A549 (cell line): ENCODE measurements around the gene SUPT4H1. TPM values are rescaled to one million over a fixed set of nuclear protein-coding genes. Genes with fewer than 3 reads are reported as not detected.

Experiments used
- ATAC-seq, 2 experiments: fragments of 200-7000 bp in 1 of 2; fragments of >200 bp in 1 of 2; cut with Nextera tagmentation in 1 of 2; cut with Tn5 transposase in 1 of 2; 3 replicates each; pipeline versions ENCODE4 v1.8.0 to v1.9.1; 2018 to 2020; ENCODE audit warnings: mild to moderate bottlenecking in 1 of 2, moderate library complexity in 1 of 2
- CTCF ChIA-PET: fragments of 300-600 bp; sonication (Branson Sonifier 250); formaldehyde crosslinking; extraction: SDS; loops from one replicate; lab custom pipeline; 2021; ENCODE audit warnings: antibody characterized with exemption, inconsistent platforms; lab: Yijun Ruan, JAX
- POLR2A ChIA-PET: fragments of 350-600 bp; formaldehyde crosslinking; extraction: SDS; loops from one replicate; lab custom pipeline; 2021; ENCODE audit warnings: antibody characterized with exemption, inconsistent platforms; lab: Yijun Ruan, JAX
- DNase-seq, 2 experiments: peaks; one replicate each; pipeline versions ENCODE4 v3.0.0 to v3.0.0-alpha.2; 2011 to 2016; ENCODE audit warnings: low read depth in 1 of 2, low spot score in 1 of 2
- FAIRE-seq: peaks from 2 replicates; lab custom pipeline; 2011; peaks lifted over from hg19 to GRCh38; lab: Jason Lieb, UNC
- H3K27ac ChIP-seq, 2 experiments: fragments of >200 bp; sonication (Bioruptor Twin); formaldehyde crosslinking; 3 replicates each; pipeline ENCODE4 v1.5.1; 2016 to 2017
- H3K4me1 ChIP-seq: fragments of >200 bp; sonication (Bioruptor Twin); formaldehyde crosslinking; 3 replicates; pipeline ENCODE4 v1.6.1; 2016
- H3K4me2 ChIP-seq: fragments of >200 bp; sonication (Bioruptor Twin); formaldehyde crosslinking; 3 replicates; pipeline ENCODE4 v1.6.1; 2016
- H3K4me3 ChIP-seq: fragments of >200 bp; sonication (Bioruptor Twin); formaldehyde crosslinking; 3 replicates; pipeline ENCODE4 v1.5.1; 2016
- H3K9me3 ChIP-seq: fragments of >200 bp; sonication (Bioruptor Twin); formaldehyde crosslinking; 3 replicates; pipeline ENCODE4 v1.6.1; 2016
- BHLHE40 ChIP-seq: IDR thresholded peaks from 2 replicates; pipeline ENCODE4 v1.6.1; 2012; ENCODE audit warnings: low read depth, low read length, inconsistent platforms
- CBX8 ChIP-seq: fragments of 200-600 bp; sonication (generic); IDR thresholded peaks from 2 replicates; pipeline ENCODE4 v1.6.1; 2016
- CHD2 ChIP-seq: fragments of 150-350 bp; IDR thresholded peaks from 2 replicates; pipeline ENCODE4 v1.6.1; 2014; ENCODE audit warnings: low read length; ENCODE audit not compliant: partially characterized antibody
- EP300 ChIP-seq, 2 experiments: fragments of >200 bp; sonication (Bioruptor Twin); formaldehyde crosslinking; IDR thresholded peaks; 2 replicates in 1 of 2; 3 replicates in 1 of 2; pipeline ENCODE4 v1.6.1; 2016 to 2017
- ESRRA ChIP-seq: fragments of 150-350 bp; IDR thresholded peaks from 2 replicates; pipeline ENCODE4 v1.6.1; 2014; ENCODE audit warnings: mild to moderate bottlenecking, low read length, borderline replicate concordance
- FOSB ChIP-seq: fragments of 250-450 bp; sonication (Bioruptor Pico); IDR thresholded peaks from 2 replicates; pipeline ENCODE4 v1.5.0; 2020; ENCODE audit warnings: mild to moderate bottlenecking, moderate library complexity
- FOSL2 ChIP-seq, 2 experiments: fragments of 450-650 bp in 1 of 2; fragments of >200 bp in 1 of 2; sonication (Bioruptor Twin) in 1 of 2; formaldehyde crosslinking; IDR thresholded peaks; 2 replicates each; pipeline versions ENCODE4 v1.5.0 to v1.6.1; 2016 to 2020; ENCODE audit warnings: mild to moderate bottlenecking in 1 of 2, moderate library complexity in 1 of 2
- GATA3 ChIP-seq: IDR thresholded peaks from 2 replicates; pipeline ENCODE4 v1.6.1; 2012; ENCODE audit warnings: borderline replicate concordance
- HOXB5 ChIP-seq: fragments of 250-450 bp; sonication (Bioruptor Pico); IDR thresholded peaks from 2 replicates; pipeline ENCODE4 v1.5.0; 2020; ENCODE audit warnings: mild to moderate bottlenecking, moderate library complexity
- JUN ChIP-seq, 2 experiments: fragments of >200 bp; sonication (Bioruptor Twin); formaldehyde crosslinking; IDR thresholded peaks; 2 replicates in 1 of 2; 3 replicates in 1 of 2; pipeline ENCODE4 v1.6.1; 2016 to 2017
- KDM1A ChIP-seq: fragments of 200-600 bp; sonication (generic); IDR thresholded peaks from 2 replicates; pipeline ENCODE4 v1.6.1; 2016; ENCODE audit warnings: low read depth, mild to moderate bottlenecking
- KDM5A ChIP-seq: fragments of 200-600 bp; sonication (generic); IDR thresholded peaks from 2 replicates; pipeline ENCODE4 v1.6.1; 2016; ENCODE audit warnings: antibody characterized with exemption, mild to moderate bottlenecking
- MYC ChIP-seq: IDR thresholded peaks from 2 replicates; pipeline ENCODE4 v1.6.1; 2012; ENCODE audit warnings: mild to moderate bottlenecking, inconsistent platforms, low read length, improper control_type of control experiment, borderline replicate concordance
- NR3C1 ChIP-seq: fragments of >200 bp; sonication (Bioruptor Twin); formaldehyde crosslinking; IDR thresholded peaks from 3 replicates; pipeline ENCODE4 v1.6.1; 2017
- PHF8 ChIP-seq: fragments of 200-600 bp; sonication (generic); IDR thresholded peaks from 2 replicates; pipeline ENCODE4 v1.6.1; 2016; ENCODE audit warnings: low read depth, mild to moderate bottlenecking, antibody characterized with exemption, moderate library complexity, borderline replicate concordance
- POLR2A ChIP-seq: IDR thresholded peaks from 2 replicates; pipeline ENCODE4 v1.6.1; 2012; ENCODE audit warnings: mild to moderate bottlenecking, low read length
- POLR2AphosphoS2 ChIP-seq: conservative IDR thresholded peaks from 2 replicates; pipeline ENCODE4 v1.6.1; 2012; ENCODE audit warnings: low read length, improper control_type of control experiment, inconsistent platforms
- RAD21 ChIP-seq, 2 experiments: fragments of >200 bp in 1 of 2; sonication (Bioruptor Twin) in 1 of 2; formaldehyde crosslinking in 1 of 2; IDR thresholded peaks in 1 of 2; conservative IDR thresholded peaks in 1 of 2; 2 replicates in 1 of 2; 3 replicates in 1 of 2; pipeline ENCODE4 v1.6.1; 2012 to 2018; ENCODE audit warnings: inconsistent platforms in 1 of 2
- RNF2 ChIP-seq: fragments of 200-600 bp; sonication (generic); IDR thresholded peaks from 2 replicates; pipeline ENCODE4 v1.6.1; 2016; ENCODE audit warnings: low read depth, mild to moderate bottlenecking, antibody characterized with exemption, moderate library complexity, borderline replicate concordance
- SMC3 ChIP-seq: fragments of >200 bp; sonication (Bioruptor Twin); formaldehyde crosslinking; IDR thresholded peaks from 3 replicates; pipeline ENCODE4 v1.6.1; 2018; ENCODE audit warnings: inconsistent platforms
- TFCP2L1 ChIP-seq: fragments of 250-450 bp; sonication (Bioruptor Pico); IDR thresholded peaks from 2 replicates; pipeline ENCODE4 v1.5.0; 2021; ENCODE audit warnings: mild to moderate bottlenecking
- ZC3H11A ChIP-seq: fragments of 450-650 bp; IDR thresholded peaks from 2 replicates; pipeline ENCODE4 v1.6.1; 2014; ENCODE audit warnings: antibody characterized with exemption, mild to moderate bottlenecking
- ZSCAN20 ChIP-seq: fragments of 250-450 bp; sonication (Bioruptor Pico); IDR thresholded peaks from 2 replicates; pipeline ENCODE4 v1.8.0; 2022; ENCODE audit warnings: mild to moderate bottlenecking, moderate library complexity
- WGBS: methylation state at CpG from one replicate; pipeline ENCODE4 v1.1.6; 2017; ENCODE audit errors: missing lambda C conversion rate; 5-methylcytosine and 5-hydroxymethylcytosine counted together
- polyA minus RNA-seq: library from RNA; depleted of rRNA, polyadenylated mRNA; stranded (reverse); fragments of >200 nt; gene quantifications from 2 replicates; pipeline ENCODE4 v1.2.3, GENCODE V29; 2011; rRNA and poly(A)+ RNA removed
- polyA plus RNA-seq, 4 experiments: library from polyadenylated mRNA; depleted of rRNA in 3 of 4; stranded (reverse); fragments of >200 nt; fragmentation: RNase III in 1 of 4; extraction: RNeasy Plus Mini Kit Qiagen cat#74134 plus additional on column Dnase treatment in 1 of 4; gene quantifications; 2 replicates in 3 of 4; 3 replicates in 1 of 4; pipeline ENCODE4 v1.2.3, GENCODE V29; 2011 to 2017
- TF ChIP-seq, protein P1 (sequence below): fragments of >200 bp; sonication (Bioruptor Twin); formaldehyde crosslinking; IDR thresholded peaks from 3 replicates; pipeline ENCODE4 v1.5.1; 2016
- TF ChIP-seq, protein P2 (sequence below): fragments of >200 bp; sonication (Bioruptor Twin); formaldehyde crosslinking; IDR thresholded peaks from 3 replicates; pipeline ENCODE4 v1.6.1; 2016
- TF ChIP-seq, protein P3 (sequence below): IDR thresholded peaks from 2 replicates; pipeline ENCODE4 v1.6.1; 2012
- TF ChIP-seq, protein P4 (sequence below): fragments of 200-600 bp; sonication (generic); IDR thresholded peaks from 2 replicates; pipeline ENCODE4 v1.6.1; 2016; ENCODE audit warnings: antibody characterized with exemption, mild to moderate bottlenecking, moderate library complexity

The SUPT4H1 gene
- polyA plus RNA-seq (2011; rRNA removed) (241 and 260 TPM in 2 replicates), polyA plus RNA-seq (2017; fragmentation: RNase III; extraction: RNeasy Plus Mini Kit Qiagen cat#74134 plus additional on column Dnase treatment) (117 to 124 TPM (median 123 TPM) in 3 replicates), polyA minus RNA-seq (81.6 and 112 TPM in 2 replicates)
- 112 and 123 TPM in 2 replicates for polyA plus RNA-seq (2012; cell fraction: cytosol; rRNA removed)
- polyA plus RNA-seq (2012; cell fraction: nucleus; rRNA removed) = 60.7 and 203 TPM in 2 replicates

- H3K9me3 ChIP-seq = no peaks in the 10 kb centered on the region
- H3K27ac ChIP-seq = peak within 1 kb of the TSS; percentile 88 to 92
- ATAC-seq = peak; percentile 97 to 99
- 1% methylated on average over 38 of the region's 60 CpGs for WGBS
- peak within 1 kb of the TSS; percentile 83 for H3K4me3 ChIP-seq
- peaks cover 9% of the 10 kb centered on the region; the same call in 2 of the 3 replicates for H3K4me1 ChIP-seq
- TF ChIP-seq TFCP2L1 (no peak), POLR2AphosphoS2 (0 out of 2 replicates have a peak, but pooled peaks have one; percentile 56), FOSL2 (IDR thresholded peaks at IDR 0.05) (no peak), FOSL2 (CRISPR knock-in tag; IDR thresholded peaks at IDR 0.05) (peak; percentile 17; the same call in 1 of the 2 replicates), POLR2A (peak; percentile 92), ESRRA (no peak), BHLHE40 (0 out of 2 replicates have a peak, but pooled peaks have one; percentile 36), HOXB5 (CRISPR knock-in tag) (no peak), GATA3 (peak; percentile 52), KDM5A (peak; percentile 91), CBX8 (no peak), SMC3 (peak; percentile 72), ZSCAN20 (CRISPR knock-in tag) (no peak), JUN (IDR thresholded peaks at IDR 0.05) (peak; percentile 97 to 99), MYC (peak; percentile 75), RAD21 (conservative IDR thresholded peaks at IDR 0.05 in 1 of 2, IDR thresholded peaks at IDR 0.05 in 1 of 2) (peak in 1 of 2 experiments; percentile 68; a peak in 3 of 5 replicates), NR3C1 (no peak), KDM1A (0 out of 2 replicates have a peak, but pooled peaks have one; percentile 12), PHF8 (peak; percentile 94), RNF2 (no peak)
- TF ChIP-seq, protein P1, sequence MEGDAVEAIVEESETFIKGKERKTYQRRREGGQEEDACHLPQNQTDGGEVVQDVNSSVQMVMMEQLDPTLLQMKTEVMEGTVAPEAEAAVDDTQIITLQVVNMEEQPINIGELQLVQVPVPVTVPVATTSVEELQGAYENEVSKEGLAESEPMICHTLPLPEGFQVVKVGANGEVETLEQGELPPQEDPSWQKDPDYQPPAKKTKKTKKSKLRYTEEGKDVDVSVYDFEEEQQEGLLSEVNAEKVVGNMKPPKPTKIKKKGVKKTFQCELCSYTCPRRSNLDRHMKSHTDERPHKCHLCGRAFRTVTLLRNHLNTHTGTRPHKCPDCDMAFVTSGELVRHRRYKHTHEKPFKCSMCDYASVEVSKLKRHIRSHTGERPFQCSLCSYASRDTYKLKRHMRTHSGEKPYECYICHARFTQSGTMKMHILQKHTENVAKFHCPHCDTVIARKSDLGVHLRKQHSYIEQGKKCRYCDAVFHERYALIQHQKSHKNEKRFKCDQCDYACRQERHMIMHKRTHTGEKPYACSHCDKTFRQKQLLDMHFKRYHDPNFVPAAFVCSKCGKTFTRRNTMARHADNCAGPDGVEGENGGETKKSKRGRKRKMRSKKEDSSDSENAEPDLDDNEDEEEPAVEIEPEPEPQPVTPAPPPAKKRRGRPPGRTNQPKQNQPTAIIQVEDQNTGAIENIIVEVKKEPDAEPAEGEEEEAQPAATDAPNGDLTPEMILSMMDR = peak; percentile 4; the same call in 1 of the 3 replicates
- TF ChIP-seq, protein P2, sequence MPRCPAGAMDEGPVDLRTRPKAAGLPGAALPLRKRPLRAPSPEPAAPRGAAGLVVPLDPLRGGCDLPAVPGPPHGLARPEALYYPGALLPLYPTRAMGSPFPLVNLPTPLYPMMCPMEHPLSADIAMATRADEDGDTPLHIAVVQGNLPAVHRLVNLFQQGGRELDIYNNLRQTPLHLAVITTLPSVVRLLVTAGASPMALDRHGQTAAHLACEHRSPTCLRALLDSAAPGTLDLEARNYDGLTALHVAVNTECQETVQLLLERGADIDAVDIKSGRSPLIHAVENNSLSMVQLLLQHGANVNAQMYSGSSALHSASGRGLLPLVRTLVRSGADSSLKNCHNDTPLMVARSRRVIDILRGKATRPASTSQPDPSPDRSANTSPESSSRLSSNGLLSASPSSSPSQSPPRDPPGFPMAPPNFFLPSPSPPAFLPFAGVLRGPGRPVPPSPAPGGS = peak; percentile 89
- TF ChIP-seq, protein P3, sequence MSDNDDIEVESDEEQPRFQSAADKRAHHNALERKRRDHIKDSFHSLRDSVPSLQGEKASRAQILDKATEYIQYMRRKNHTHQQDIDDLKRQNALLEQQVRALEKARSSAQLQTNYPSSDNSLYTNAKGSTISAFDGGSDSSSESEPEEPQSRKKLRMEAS = peak; percentile 73
- CTCF ChIA-PET = interaction anchor here (0.7 to 4.5 kb wide), 20 partner anchors 8 to 102 kb away, joined by 3 to 34 read pairs (median 5); partner anchors contain the start of gene RNF43
- DNase-seq = peak; percentile 95 to 99
- no peak for FAIRE-seq
- POLR2A ChIA-PET = interaction anchor here (0.5 to 3.3 kb wide), 40 partner anchors 9 to 1265 kb away, joined by 3 to 87 read pairs (median 4); partner anchors contain the start of genes MKS1 and RNF43
- peak within 1 kb of the TSS; percentile 76 for H3K4me2 ChIP-seq
These were observed at the start of gene SUPT4H1 for GRCh38 chr17:58351831-58352595. Gene SUPT4H1 (minus strand): TSS chr17:58352201. CDS start chr17:58352135, 66 bp downstream.

GRCh38 chr17:58401287-58401686 lies 49.3 kb upstream of the SUPT4H1 start:
- ATAC-seq (no peak), FAIRE-seq (peak; percentile 79), DNase-seq (no peak)
- ChIA-PET CTCF (interaction anchor here (2.2 kb wide), 1 partner anchor 16 kb away, joined by 7 read pairs; the partner anchor contains the start of gene RNF43), POLR2A (no interaction called here)
- Histone ChIP-seq H3K4me2 (no peak overlapping the region), H3K4me1 (peaks cover 24% of the 10 kb centered on the region), H3K4me3 (no peak overlapping the region), H3K9me3 (no peaks in the 10 kb centered on the region), H3K27ac (no peak overlapping the region)
- TF ChIP-seq BHLHE40 (no peak), EP300 (IDR thresholded peaks at IDR 0.05) (no peak), PHF8 (no peak), ZC3H11A (no peak), FOSB (CRISPR knock-in tag) (no peak), CHD2 (no peak)
- TF ChIP-seq, protein P4, sequence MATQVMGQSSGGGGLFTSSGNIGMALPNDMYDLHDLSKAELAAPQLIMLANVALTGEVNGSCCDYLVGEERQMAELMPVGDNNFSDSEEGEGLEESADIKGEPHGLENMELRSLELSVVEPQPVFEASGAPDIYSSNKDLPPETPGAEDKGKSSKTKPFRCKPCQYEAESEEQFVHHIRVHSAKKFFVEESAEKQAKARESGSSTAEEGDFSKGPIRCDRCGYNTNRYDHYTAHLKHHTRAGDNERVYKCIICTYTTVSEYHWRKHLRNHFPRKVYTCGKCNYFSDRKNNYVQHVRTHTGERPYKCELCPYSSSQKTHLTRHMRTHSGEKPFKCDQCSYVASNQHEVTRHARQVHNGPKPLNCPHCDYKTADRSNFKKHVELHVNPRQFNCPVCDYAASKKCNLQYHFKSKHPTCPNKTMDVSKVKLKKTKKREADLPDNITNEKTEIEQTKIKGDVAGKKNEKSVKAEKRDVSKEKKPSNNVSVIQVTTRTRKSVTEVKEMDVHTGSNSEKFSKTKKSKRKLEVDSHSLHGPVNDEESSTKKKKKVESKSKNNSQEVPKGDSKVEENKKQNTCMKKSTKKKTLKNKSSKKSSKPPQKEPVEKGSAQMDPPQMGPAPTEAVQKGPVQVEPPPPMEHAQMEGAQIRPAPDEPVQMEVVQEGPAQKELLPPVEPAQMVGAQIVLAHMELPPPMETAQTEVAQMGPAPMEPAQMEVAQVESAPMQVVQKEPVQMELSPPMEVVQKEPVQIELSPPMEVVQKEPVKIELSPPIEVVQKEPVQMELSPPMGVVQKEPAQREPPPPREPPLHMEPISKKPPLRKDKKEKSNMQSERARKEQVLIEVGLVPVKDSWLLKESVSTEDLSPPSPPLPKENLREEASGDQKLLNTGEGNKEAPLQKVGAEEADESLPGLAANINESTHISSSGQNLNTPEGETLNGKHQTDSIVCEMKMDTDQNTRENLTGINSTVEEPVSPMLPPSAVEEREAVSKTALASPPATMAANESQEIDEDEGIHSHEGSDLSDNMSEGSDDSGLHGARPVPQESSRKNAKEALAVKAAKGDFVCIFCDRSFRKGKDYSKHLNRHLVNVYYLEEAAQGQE = no peak
- WGBS = 35% methylated on average over 2 of the region's 2 CpGs
